Measurements from ENCODE around the gene GJB3. TPM values are rescaled to one million over a fixed set of nuclear protein-coding genes. Genes with fewer than 3 reads are reported as not detected.

GJB3 gene
- total and polyA plus RNA-seq, 2 donors from 2014 or later = 8.8 TPM; not detected in 1

DNA sequence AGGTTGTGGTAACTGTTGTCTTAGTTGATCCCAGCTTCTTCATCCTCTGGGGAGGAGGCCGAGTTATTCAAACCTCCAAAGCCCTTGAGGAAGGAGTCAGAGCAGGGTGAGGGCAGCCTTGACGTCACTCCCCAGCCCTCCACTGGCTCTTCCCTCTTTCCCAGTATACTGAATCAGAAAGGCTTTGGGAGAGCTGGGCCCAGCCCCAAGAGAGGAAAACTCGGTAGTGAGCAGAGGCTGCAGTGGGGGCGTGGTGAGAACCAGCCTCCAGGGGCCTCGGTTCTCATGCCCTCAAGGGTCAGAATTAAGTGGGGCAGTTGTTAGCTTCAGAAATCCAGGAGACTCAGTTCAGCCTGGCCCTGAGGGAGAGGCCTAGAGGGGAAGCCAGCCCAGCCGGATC is 10.0 kb downstream of the GJB3 start:
- no peaks in the 10 kb centered on the region for H3K36me3 ChIP-seq (ENCODE audit: control insufficient read depth in 2 of 3, insufficient read depth in 3 of 3, low read length in 3 of 3)
- FAIRE-seq (no peak), DNase-seq (no peak)
- no peaks in the 10 kb centered on the region for H3K27me3 ChIP-seq (ENCODE audit: control insufficient read depth, insufficient read depth, low read length)
- H3K9me3 ChIP-seq (ENCODE audit: control insufficient read depth in 2 of 3, insufficient read depth in 1 of 3, low read length in 3 of 3) = no peaks in the 10 kb centered on the region
- H3K4me1 ChIP-seq (ENCODE audit: control insufficient read depth in 2 of 3, insufficient read depth in 2 of 3, low read depth in 1 of 3, low read length in 3 of 3) = peaks cover 0 to 15% (median 0%) of the 10 kb centered on the region in 3 donors
- no peak for TF ChIP-seq CTCF (IDR thresholded peaks at IDR 0.05; ENCODE audit: borderline replicate concordance, extremely low read depth, insufficient read depth)
- peak overlapping the region; percentile 34 to 52 for H3K27ac ChIP-seq (ENCODE audit: low read depth in 2 of 2, low read length in 2 of 2)
- no peak overlapping the region for H3K9ac ChIP-seq (ENCODE audit: low read length in 3 of 3)
- intact Hi-C loops (cut with DNase I) = loop anchor here (10.0 kb wide), 1 partner anchor 54 kb away; no protein-coding TSS in a partner anchor
- H3K4me3 ChIP-seq (ENCODE audit: low read length in 3 of 3) = no peak overlapping the region

DNA sequence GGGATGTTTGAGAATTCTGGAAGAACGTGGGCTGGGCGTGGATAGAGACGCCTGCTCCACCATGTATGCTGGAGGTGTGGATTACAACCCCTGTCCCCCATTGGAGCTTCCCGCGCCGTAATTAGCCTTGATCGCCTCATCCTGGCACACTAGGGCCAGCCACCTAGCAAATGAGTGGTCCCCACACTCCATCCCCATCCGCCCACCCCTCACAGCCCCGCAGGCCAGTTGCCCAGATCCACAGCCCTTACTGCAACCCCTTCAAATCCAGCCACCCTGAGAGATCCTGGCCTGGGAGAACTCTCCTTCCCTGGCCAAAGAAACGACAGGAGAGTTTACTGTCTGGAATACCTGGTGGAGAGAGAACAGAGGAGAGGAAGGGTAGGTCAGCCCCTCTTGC is 11.4 kb downstream of the GJB3 start:
- intact Hi-C loops (cut with DNase I) = loop anchor here (10.0 kb wide), 1 partner anchor 52 kb away; no protein-coding TSS in a partner anchor
- FAIRE-seq (no peak), DNase-seq (no peak)
- H3K9ac ChIP-seq (ENCODE audit: low read length in 3 of 3) = no peak overlapping the region
- H3K36me3 ChIP-seq (ENCODE audit: control insufficient read depth in 2 of 3, insufficient read depth in 3 of 3, low read length in 3 of 3) = no peaks in the 10 kb centered on the region
- H3K27ac ChIP-seq (ENCODE audit: low read depth in 2 of 2, low read length in 2 of 2) = peak overlapping the region; percentile 47 to 54
- TF ChIP-seq CTCF (IDR thresholded peaks at IDR 0.05; ENCODE audit: borderline replicate concordance, extremely low read depth, insufficient read depth) = no peak
- peaks cover 0 to 17% (median 0%) of the 10 kb centered on the region in 3 donors for H3K4me1 ChIP-seq (ENCODE audit: control insufficient read depth in 2 of 3, insufficient read depth in 2 of 3, low read depth in 1 of 3, low read length in 3 of 3)
- peak overlapping the region in 1 of 3 donors; percentile 21 for H3K4me3 ChIP-seq (ENCODE audit: low read length in 3 of 3)
- no peaks in the 10 kb centered on the region for H3K9me3 ChIP-seq (ENCODE audit: control insufficient read depth in 2 of 3, insufficient read depth in 1 of 3, low read length in 3 of 3)
- no peaks in the 10 kb centered on the region for H3K27me3 ChIP-seq (ENCODE audit: control insufficient read depth, insufficient read depth, low read length)

GRCh38 chr1:34792868-34793727 is 12.1 kb downstream of the GJB3 start, which contains the start of gene GJA4:
GJA4 (plus strand) TSS chr1:34792999; CDS start chr1:34794214, 1,215 bp downstream.
- Histone ChIP-seq H3K36me3 (ENCODE audit: control insufficient read depth in 2 of 3, insufficient read depth in 3 of 3, low read length in 3 of 3) (no peaks in the 10 kb centered on the region), H3K27ac (ENCODE audit: low read depth in 2 of 2, low read length in 2 of 2) (peak within 1 kb of the TSS; percentile 70 to 87), H3K9ac (ENCODE audit: low read length in 3 of 3) (peak within 1 kb of the TSS in 1 of 3 donors; percentile 65), H3K9me3 (ENCODE audit: control insufficient read depth in 2 of 3, insufficient read depth in 1 of 3, low read length in 3 of 3) (no peaks in the 10 kb centered on the region), H3K27me3 (ENCODE audit: control insufficient read depth, insufficient read depth, low read length) (no peaks in the 10 kb centered on the region), H3K4me1 (ENCODE audit: control insufficient read depth in 2 of 3, insufficient read depth in 2 of 3, low read depth in 1 of 3, low read length in 3 of 3) (peaks cover 0 to 14% (median 0%) of the 10 kb centered on the region in 3 donors), H3K4me3 (ENCODE audit: low read length in 3 of 3) (peak within 1 kb of the TSS in 2 of 3 donors; percentile 49 to 57)
- DNase-seq (peak in 1 of 5 donors; percentile 66), FAIRE-seq (no peak)
- intact Hi-C loops (cut with DNase I) = loop anchor here (10.0 kb wide), 1 partner anchor 52 kb away; no protein-coding TSS in a partner anchor
- no peak for TF ChIP-seq CTCF (IDR thresholded peaks at IDR 0.05; ENCODE audit: borderline replicate concordance, extremely low read depth, insufficient read depth)

Data from kidney (tissue), 14 donors.